Activated CD8-positive, alpha-beta T cell treated with anti-CD3 and anti-CD28 coated beads for 36 hours (primary cell): ENCODE data around the gene UBXN1. TPM values are rescaled to one million over a fixed set of nuclear protein-coding genes. Genes with fewer than 3 reads are reported as not detected.
A peak's percentile ranks its signal among the peaks of the same experiment; 100 is the strongest.

Experiments
- ATAC-seq: fragments of 200-7000 bp; cut with Tn5 transposase; one replicate; pipeline ENCODE4 v1.10.0; 2021; ENCODE audit warnings: mild to moderate bottlenecking, moderate library complexity
- CTCF ChIA-PET: fragments of 350-600 bp; sonication (Branson Sonifier 250); formaldehyde crosslinking; loops from one replicate; lab custom pipeline; 2021; ENCODE audit warnings: antibody characterized with exemption; lab: Charles Lee
- POLR2A ChIA-PET: fragments of 350-600 bp; sonication (Branson Sonifier 250); formaldehyde crosslinking; loops from one replicate; lab custom pipeline; 2021; ENCODE audit warnings: antibody characterized with exemption; lab: Charles Lee
- DNase-seq: peaks from one replicate; pipeline ENCODE4 v3.0.0-alpha.2; 2020
- H3K27ac Mint-ChIP-seq: one replicate; pipeline ENCODE4 v1.8.0; 2021; ENCODE audit warnings: mild to moderate bottlenecking, mixed read lengths
- H3K27me3 Mint-ChIP-seq: one replicate; pipeline ENCODE4 v1.8.0; 2021; ENCODE audit warnings: mixed read lengths
- H3K36me3 Mint-ChIP-seq: one replicate; pipeline ENCODE4 v1.8.0; 2021; ENCODE audit warnings: low read depth, mixed read lengths
- H3K4me1 Mint-ChIP-seq: one replicate; pipeline ENCODE4 v1.8.0; 2021; ENCODE audit warnings: low read depth, mixed read lengths
- H3K4me3 Mint-ChIP-seq: one replicate; pipeline ENCODE4 v1.8.0; 2021; ENCODE audit warnings: mild to moderate bottlenecking, moderate library complexity, mixed read lengths
- H3K9me3 Mint-ChIP-seq: one replicate; pipeline ENCODE4 v1.8.0; 2021; ENCODE audit warnings: mixed read lengths
- CTCF ChIP-seq: fragments of 200-600 bp; IDR thresholded peaks from one replicate; pipeline ENCODE4 v1.8.0; 2022; ENCODE audit warnings: antibody characterized with exemption, mild to moderate bottlenecking
- intact Hi-C: fragments of 100-400 bp; cut with micrococcal nuclease; formaldehyde crosslinking; loops from one replicate; pipeline ENCODE4 v1.10.0; 2022
- total RNA-seq, 2 experiments: library from RNA; stranded (reverse); gene quantifications; one replicate each; pipeline ENCODE4 v1.2.3, GENCODE V29; 2021

Gene UBXN1
- total RNA-seq, 2 experiments from 2014 or later: 104 to 120 TPM

DNA sequence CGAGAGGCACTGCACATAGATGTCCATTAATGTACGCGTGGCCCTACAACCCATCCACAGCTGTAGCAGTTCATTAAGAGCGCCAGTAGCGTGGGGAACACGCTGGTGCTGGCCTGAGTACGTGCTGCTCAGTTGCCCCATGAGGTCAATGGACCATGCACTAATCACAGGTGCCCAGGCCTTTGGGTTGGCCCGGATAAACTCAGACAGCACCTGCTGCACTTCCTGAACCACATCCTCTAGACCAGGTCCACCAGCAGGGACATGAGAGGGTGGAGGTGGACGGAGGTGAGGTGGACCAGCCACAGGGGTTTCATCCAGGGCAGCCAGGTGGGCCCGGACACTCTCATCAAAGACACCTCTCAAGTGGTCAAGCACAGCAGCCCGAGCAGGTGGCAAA lies 29.4 kb downstream of the UBXN1 start:
- H3K27me3 Mint-ChIP-seq: no peaks in the 10 kb centered on the region
- ChIA-PET POLR2A (interaction anchor here (1.8 to 13.3 kb wide), 5 partner anchors 8 to 59 kb away, joined by 5 to 263 read pairs (median 8); partner anchors contain the start of genes BSCL2, C11orf98, CSKMT and GNG3), CTCF (interaction anchor here (1.1 to 2.0 kb wide), 4 partner anchors 14 to 45 kb away, joined by 3 to 11 read pairs (median 4); partner anchors contain the start of genes C11orf98, CSKMT and UQCC3)
- no peak overlapping the region for H3K4me3 Mint-ChIP-seq
- no peaks in the 10 kb centered on the region for H3K9me3 Mint-ChIP-seq
- peaks cover 32% of the 10 kb centered on the region for H3K4me1 Mint-ChIP-seq
- TF ChIP-seq CTCF: no peak
- H3K27ac Mint-ChIP-seq: no peak overlapping the region
- DNase-seq (no peak), ATAC-seq (no peak)
- intact Hi-C loops: loop anchor here (5.0 kb wide), 1 partner anchor 37 kb away; the partner anchor contains the start of genes EML3 and ROM1
- peaks cover 27% of the 10 kb centered on the region for H3K36me3 Mint-ChIP-seq

GRCh38 chr11:62648967-62649364 lies 29.9 kb downstream of the UBXN1 start:
- POLR2A ChIA-PET: interaction anchor here (1.8 to 13.3 kb wide), 5 partner anchors 9 to 59 kb away, joined by 5 to 263 read pairs (median 8); partner anchors contain the start of genes BSCL2, C11orf98, CSKMT and GNG3
- DNase-seq: no peak
- no peak for TF ChIP-seq CTCF
- intact Hi-C loops: loop anchor here (5.0 kb wide), 1 partner anchor 37 kb away; the partner anchor contains the start of genes EML3 and ROM1
- Mint-ChIP-seq H3K27ac (no peak overlapping the region), H3K4me3 (no peak overlapping the region), H3K27me3 (no peaks in the 10 kb centered on the region), H3K4me1 (peaks cover 34% of the 10 kb centered on the region), H3K9me3 (no peaks in the 10 kb centered on the region), H3K36me3 (peaks cover 33% of the 10 kb centered on the region)
- ATAC-seq: no peak
- CTCF ChIA-PET: interaction anchor here (1.1 to 1.4 kb wide), 4 partner anchors 16 to 254 kb away, joined by 3 to 4 read pairs (median 3); partner anchors contain the start of genes CSKMT and UQCC3

GRCh38 chr11:62648185-62648966 lies 30.5 kb downstream of the UBXN1 start:
- Mint-ChIP-seq H3K4me1 (peaks cover 31% of the 10 kb centered on the region), H3K4me3 (no peak overlapping the region), H3K27ac (no peak overlapping the region), H3K9me3 (no peaks in the 10 kb centered on the region), H3K27me3 (no peaks in the 10 kb centered on the region), H3K36me3 (peaks cover 35% of the 10 kb centered on the region)
- intact Hi-C loops: loop anchor here (5.0 kb wide), 1 partner anchor 36 kb away; the partner anchor contains the start of genes EML3 and ROM1
- POLR2A ChIA-PET: interaction anchor here (0.6 to 13.3 kb wide), 8 partner anchors 9 to 119 kb away, joined by 3 to 263 read pairs (median 6); partner anchors contain the start of genes BSCL2, C11orf98, CSKMT and GNG3
- DNase-seq (no peak), ATAC-seq (no peak)
- CTCF ChIA-PET: interaction anchor here (1.1 to 1.4 kb wide), 5 partner anchors 17 to 253 kb away, joined by 3 to 4 read pairs (median 3); partner anchors contain the start of genes CSKMT and UQCC3
- TF ChIP-seq CTCF: no peak

DNA sequence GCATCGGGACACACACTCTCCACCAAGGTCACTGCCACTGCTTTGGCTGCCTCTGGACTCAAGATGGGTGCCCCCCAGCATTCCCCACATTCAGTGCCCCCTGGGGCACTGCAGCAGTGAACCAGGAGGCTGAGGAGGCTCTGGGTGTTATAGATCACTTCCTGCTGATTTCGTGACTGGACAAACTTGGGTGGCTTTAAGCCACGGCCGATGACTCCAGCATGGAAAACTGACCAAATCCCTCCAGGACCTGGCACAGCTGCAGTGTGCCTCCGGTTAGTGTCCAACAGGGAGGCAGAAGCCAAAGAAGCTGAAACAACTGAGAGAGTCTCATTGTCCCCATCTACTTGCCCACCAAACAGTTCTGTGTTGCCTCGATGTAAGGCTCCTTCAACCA lies 31.3 kb downstream of the UBXN1 start:
- ATAC-seq: no peak
- Mint-ChIP-seq H3K27ac (peak overlapping the region; percentile 57), H3K4me1 (peaks cover 33% of the 10 kb centered on the region), H3K4me3 (no peak overlapping the region), H3K27me3 (no peaks in the 10 kb centered on the region), H3K36me3 (peaks cover 40% of the 10 kb centered on the region), H3K9me3 (no peaks in the 10 kb centered on the region)
- DNase-seq: no peak
- ChIA-PET POLR2A (interaction anchor here (0.6 to 13.3 kb wide), 9 partner anchors 10 to 119 kb away, joined by 3 to 263 read pairs (median 5); partner anchors contain the start of genes BSCL2, C11orf98, CSKMT and GNG3), CTCF (interaction anchor here (1.1 to 1.4 kb wide), 3 partner anchors 18 to 253 kb away, joined by 3 to 4 read pairs (median 3); partner anchors contain the start of gene CSKMT)
- no peak for TF ChIP-seq CTCF
- intact Hi-C loops: loop anchor here (5.0 kb wide), 1 partner anchor 35 kb away; the partner anchor contains the start of genes EML3 and ROM1
